ELR (cell line): ENCODE data around the gene MARVELD2.
A peak's percentile ranks its signal among the peaks of the same experiment; 100 is the strongest.

Source experiments
- DNase-seq: peaks from one replicate; pipeline ENCODE4 v3.0.0-alpha.2; 2015; ENCODE audit warnings: low read depth

MARVELD2 gene

GRCh38 chr5:69492923-69493395 is 78.0 kb downstream of the MARVELD2 start:
- DNase-seq = peak; percentile 48

GRCh38 chr5:69493396-69494133 is 78.6 kb downstream of the MARVELD2 start:
- DNase-seq = peak; percentile 60
